CD4-positive, alpha-beta T cell treated with Interleukin-10 for 1 hour (primary cell): ENCODE data around the gene TMEM37.

Experiments
- DNase-seq: peaks from one replicate; pipeline ENCODE4 v3.0.0-alpha.2; 2020

Gene TMEM37

GRCh38 chr2:119434664-119435063 lies 3.0 kb downstream of the TMEM37 start:
- DNase-seq: no peak

DNA sequence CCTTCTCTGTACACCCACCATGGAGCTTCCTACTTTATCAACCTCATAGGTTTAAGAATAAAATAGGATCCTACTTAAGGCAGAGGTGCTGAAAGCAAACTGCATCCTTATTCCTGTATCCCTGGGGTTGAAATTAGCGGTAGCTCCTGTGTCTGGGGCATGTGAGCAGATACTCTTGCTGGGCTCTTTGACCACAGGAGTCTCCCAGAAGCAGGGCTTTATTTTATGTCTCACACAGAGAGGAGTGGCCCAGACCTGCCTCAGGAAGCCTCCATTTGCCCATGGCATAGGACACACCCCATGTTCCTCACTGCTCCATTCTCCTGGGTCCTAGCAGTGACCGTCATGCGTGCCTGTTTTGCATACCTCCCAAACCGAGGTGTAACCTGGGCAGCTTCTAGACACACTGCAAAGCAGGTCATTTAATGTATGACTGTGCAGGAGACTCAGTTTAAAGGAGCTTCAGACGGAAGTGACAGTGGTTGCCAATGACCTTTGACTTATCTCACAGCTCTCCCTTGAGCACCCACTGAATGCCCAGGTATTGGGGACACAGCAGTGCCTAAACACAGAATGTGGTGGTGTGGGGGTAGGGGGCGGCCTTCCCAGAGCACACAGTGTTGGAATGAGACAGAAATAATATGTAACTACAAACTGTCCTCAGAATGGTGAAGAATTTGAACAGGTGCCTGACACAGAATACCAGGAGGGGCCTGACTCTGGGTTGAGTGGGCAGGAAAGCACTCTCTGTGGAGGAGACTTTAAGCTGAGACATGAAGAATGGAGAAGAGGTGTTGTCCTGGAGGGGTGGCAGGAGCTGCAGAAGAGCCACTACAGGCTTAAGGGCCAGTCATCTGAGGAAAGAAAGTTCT lies 3.7 kb downstream of the TMEM37 start:
- DNase-seq: no peak

DNA sequence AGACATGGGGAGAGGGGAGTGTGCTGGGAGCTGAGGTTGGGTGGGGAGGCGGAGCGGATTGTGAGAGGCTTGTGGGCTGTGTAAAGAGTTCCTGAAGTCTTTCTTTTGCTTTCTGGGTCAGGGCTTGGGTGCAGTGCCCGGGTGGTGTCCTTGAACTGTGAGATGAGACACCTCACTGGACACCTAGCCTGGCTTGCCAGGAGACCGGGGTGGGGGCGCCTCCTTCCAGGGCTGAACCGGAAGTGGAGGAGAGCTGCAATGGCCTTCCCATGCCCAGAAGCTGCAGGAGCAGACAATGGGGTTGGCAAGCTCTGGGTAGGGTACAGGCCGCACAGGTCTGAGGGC lies 4.3 kb downstream of the TMEM37 start:
- DNase-seq: no peak

GRCh38 chr2:119436993-119437772 lies 5.5 kb downstream of the TMEM37 start:
- no peak for DNase-seq

GRCh38 chr2:119438128-119438656 lies 6.5 kb downstream of the TMEM37 start:
- DNase-seq: no peak

DNA sequence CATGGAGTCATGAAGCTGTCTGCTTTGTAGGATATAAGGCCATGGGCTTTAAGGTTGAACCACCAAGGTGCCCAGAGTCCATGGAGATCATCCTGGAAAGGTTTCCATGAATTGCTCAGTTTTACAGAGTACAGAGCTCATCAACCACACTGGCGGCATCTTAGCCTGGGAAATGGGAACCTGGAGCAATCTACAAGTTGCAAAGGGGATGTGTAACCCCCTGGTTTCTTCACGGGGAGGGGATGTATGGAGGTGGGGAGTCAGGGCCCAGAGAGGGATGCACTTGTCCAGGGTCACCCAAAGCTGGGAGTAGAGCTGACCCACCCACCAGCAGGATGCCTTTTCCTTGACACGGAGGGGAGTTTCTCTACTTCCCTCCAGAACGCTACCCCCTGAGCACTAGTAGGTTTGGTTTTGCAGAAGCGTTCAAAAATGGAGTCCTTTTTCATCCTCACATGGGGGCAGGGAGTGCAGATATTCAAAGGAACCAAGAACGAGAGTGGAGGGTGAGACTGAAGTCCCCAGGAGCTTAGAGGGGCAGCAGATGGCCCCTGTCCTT lies 7.2 kb downstream of the TMEM37 start:
- no peak for DNase-seq

DNA sequence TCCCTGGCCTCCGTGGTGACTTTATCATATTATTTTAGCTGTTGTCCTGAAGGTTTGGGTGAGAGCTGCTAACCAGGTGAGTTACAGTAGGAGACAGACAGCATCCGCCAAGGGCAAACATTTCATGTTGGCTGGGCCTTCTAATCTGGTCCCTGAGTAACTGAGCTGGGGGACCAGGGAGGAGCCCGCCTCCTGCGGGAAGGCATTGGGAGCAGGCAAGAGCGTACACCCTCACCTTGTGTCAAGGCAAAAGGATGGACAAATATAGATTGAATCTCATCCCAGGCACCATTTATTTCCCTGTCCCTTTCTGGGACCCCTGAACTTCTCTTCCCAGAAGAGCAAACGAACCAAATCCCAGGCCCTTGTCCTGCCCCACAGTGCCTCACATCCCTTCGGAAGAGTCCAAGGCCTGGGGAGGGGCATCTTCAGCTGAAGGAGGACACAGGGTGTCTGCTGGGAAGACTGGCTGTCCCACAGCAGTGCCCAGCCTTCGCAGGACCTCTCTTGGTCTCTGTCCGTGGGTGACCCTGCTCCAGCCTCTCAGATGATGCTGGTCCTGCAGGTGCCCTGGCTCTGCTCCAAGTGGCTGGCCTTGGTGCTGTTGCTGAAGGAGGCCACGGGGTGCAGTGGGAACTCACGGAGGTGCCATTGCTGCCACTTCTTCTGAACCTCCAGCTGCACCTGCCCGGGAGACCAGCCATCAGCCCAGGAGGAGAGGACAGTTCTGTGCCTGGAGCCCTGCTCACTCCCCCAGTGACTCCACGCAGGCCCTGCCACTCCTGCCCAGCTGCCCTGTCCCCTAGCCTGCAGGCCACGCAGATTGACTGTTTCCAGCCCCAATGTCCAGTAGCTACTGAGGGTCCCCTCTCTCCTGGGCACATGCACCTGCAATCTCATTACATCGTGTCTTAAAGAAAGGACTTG lies 8.2 kb downstream of the TMEM37 start:
- no peak for DNase-seq

- no peak for DNase-seq
Measured at GRCh38 chr2:119440501-119440870, 8.8 kb downstream of the TMEM37 start.

- no peak for DNase-seq
Measured at GRCh38 chr2:119440873-119441272, 9.2 kb downstream of the TMEM37 start.

DNA sequence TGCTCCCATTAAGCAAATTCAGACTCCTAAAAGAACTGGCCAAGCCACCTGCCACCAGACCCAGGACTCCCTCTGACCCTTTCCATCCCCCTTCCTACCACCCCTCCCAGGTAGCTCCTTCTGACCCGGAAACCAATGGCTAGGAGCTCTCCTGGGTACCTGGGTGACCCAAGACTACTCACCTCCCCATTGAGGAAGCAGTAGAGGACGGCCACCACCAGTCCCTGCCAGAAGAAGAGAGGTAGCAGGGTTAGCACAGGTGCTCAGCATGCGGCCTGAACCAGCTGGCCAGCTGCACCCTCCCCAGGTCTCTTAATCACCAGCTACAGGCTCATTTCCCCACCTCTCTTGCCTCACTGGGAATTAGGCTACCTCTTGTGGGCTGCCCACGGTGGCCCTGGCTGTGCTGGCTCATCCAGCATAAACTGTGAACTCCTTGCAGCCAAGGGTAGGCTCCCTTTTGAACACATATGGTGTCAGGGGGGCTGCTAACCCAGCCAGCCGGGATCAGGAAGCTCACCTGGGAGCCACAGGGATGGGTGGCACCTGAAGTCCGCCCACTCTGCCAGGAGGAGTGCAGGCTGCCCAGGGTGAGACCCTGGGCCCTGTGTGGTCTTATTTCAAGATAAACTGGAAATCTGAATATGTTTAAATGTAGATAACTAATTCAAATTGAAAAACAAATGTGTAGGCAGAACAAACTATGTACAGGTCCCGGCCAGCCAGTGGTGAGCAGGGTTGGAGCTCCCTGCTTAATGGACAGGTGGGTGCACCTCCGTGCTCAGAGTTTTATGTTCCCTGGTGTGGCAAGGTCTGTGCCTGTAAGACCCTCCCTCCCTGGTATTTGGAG lies 9.9 kb downstream of the TMEM37 start:
- DNase-seq: no peak

- no peak for DNase-seq
Measured at GRCh38 chr2:119442226-119442619, 10.6 kb downstream of the TMEM37 start.

- no peak for DNase-seq
Measured at GRCh38 chr2:119442850-119443249, 11.2 kb downstream of the TMEM37 start.

GRCh38 chr2:119446037-119446436 lies 14.4 kb downstream of the TMEM37 start:
- no peak for DNase-seq

GRCh38 chr2:119448427-119449141 lies 16.9 kb downstream of the TMEM37 start:
- no peak for DNase-seq

- DNase-seq: no peak
Measured at GRCh38 chr2:119449521-119449920, 17.9 kb downstream of the TMEM37 start.

DNA sequence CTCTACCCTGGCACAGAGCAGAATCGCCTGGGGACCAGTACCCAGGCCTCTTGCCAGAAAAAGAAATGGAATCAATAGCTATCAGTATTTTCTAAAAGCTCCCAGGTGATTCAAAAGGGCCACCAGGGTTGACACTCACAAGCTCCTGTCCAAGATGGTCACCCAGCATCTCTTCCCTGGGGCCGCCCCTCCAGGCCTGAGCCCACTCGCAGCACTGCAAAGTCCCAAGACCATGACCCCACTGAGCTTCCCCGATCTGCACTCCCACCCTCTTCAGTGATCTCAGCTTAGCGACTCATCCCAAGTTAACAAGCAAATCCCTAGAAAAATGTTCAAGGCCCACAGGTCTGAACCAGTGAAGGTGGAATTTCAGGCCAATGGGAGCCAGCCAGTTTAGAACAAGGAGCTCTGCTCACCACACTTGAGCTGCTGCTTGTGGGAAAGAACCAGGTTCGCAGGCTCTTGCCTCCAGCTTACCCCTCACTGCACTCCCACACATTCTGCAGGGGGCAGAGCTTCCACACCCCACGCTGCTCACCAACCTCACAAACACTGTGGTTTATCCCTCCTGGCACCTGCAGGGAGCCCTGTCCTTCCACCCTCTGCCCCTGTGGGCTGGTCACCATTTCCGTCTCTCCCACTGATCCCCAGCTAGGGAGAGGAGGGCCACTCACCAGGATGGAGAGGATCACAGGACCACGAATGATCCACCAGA lies 19.8 kb downstream of the TMEM37 start:
- no peak for DNase-seq

DNA sequence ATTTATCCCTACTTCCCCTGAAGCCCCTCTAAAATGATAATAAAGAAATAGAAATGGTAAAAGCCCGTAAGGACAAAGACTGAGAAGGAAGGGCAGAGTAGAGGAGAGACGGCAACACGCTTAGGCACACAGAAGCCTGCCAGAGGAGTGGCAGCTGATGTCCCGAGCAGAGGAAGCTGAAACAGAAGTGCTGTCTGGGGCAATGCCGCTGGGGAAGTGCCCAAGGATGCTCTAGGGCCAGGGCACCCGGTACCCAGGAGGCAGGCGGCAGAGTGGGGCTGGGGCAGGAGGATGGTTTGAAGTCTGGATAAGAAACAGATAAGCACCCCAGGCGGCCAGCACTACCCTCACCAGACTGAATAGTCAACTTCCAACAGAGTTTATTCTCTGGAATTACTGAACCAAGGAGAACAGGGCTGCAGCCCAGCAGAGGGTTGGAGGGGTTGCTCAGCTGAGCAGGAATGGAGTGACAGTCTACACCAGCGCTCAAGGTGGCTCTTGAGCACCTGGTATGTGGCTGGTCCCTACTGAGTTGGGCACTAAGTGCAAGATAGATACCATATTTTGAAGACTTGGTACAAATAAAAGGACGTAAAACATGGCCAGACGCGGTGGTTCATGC lies 22.4 kb downstream of the TMEM37 start:
- DNase-seq: no peak

- DNase-seq: no peak
Measured at GRCh38 chr2:119455066-119455718, 23.5 kb downstream of the TMEM37 start.

- DNase-seq: no peak
Measured at GRCh38 chr2:119460076-119460475, 28.4 kb downstream of the TMEM37 start.
